HG03108 (cell line): ENCODE measurements around the gene DNM3.

Experiments
- ATAC-seq: cut with Tn5 transposase; IDR thresholded peaks from one replicate; pipeline ENCODE4 v1.9.1; 2021; ENCODE audit warnings: moderate library complexity; ENCODE audit not compliant: unreplicated experiment

Gene DNM3

DNA sequence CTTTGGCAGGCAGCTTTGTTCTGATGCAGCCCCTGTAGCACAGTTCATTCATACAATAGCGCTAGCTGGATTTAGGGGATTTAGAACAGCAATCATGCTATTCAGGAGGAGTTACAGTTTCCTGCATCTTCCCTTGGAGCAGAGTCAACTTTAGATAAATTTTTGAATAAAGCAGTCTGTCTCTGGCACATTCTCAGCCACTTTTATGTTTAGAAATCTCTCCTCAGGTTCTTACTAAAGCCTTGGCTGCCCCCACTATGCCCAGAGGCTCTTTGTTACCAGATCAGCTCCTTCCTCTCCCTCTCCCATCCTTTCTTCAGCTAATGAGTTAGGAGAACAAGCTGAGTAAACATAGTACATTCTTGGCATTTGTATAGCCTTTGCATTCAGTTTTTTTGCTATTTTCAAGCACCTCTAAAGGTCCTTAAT, 619.6 kb downstream of the DNM3 start:
- no peak for ATAC-seq
